GM18909 (cell line): ENCODE measurements around the gene OPCML.

Experiments
- ATAC-seq: cut with Tn5 transposase; IDR thresholded peaks from one replicate; pipeline ENCODE4 v1.9.1; 2021; ENCODE audit warnings: mild to moderate bottlenecking; ENCODE audit not compliant: unreplicated experiment, poor library complexity

The OPCML gene

GRCh38 chr11:133381761-133382130, 150.6 kb downstream of the OPCML start:
- no peak for ATAC-seq

GRCh38 chr11:133366147-133366546, 166.2 kb downstream of the OPCML start:
- no peak for ATAC-seq

- no peak for ATAC-seq
These were observed 169.4 kb downstream of the OPCML start for GRCh38 chr11:133362916-133363315.

GRCh38 chr11:133362156-133362555, 170.1 kb downstream of the OPCML start:
- no peak for ATAC-seq

- no peak for ATAC-seq
These were observed 170.7 kb downstream of the OPCML start for GRCh38 chr11:133361689-133361994.

GRCh38 chr11:133360860-133361688, 171.2 kb downstream of the OPCML start:
- ATAC-seq = no peak

GRCh38 chr11:133355095-133355494, 177.2 kb downstream of the OPCML start:
- no peak for ATAC-seq

- ATAC-seq = no peak
These were observed 178.2 kb downstream of the OPCML start for GRCh38 chr11:133354069-133354468.

GRCh38 chr11:133350045-133350444, 182.3 kb downstream of the OPCML start:
- no peak for ATAC-seq

- no peak for ATAC-seq
These were observed 184.3 kb downstream of the OPCML start for GRCh38 chr11:133347988-133348387.

- ATAC-seq = no peak
These were observed 186.2 kb downstream of the OPCML start for GRCh38 chr11:133346137-133346536.

GRCh38 chr11:133343951-133344350, 188.3 kb downstream of the OPCML start:
- ATAC-seq = no peak

GRCh38 chr11:133339495-133340140, 192.7 kb downstream of the OPCML start:
- ATAC-seq = no peak

- no peak for ATAC-seq
These were observed 193.7 kb downstream of the OPCML start for GRCh38 chr11:133338588-133338987.

- ATAC-seq = no peak
These were observed 194.3 kb downstream of the OPCML start for GRCh38 chr11:133337951-133338418.

- no peak for ATAC-seq
These were observed 195.1 kb downstream of the OPCML start for GRCh38 chr11:133337193-133337592.

GRCh38 chr11:133331031-133331430, 201.3 kb downstream of the OPCML start:
- ATAC-seq = no peak

GRCh38 chr11:133326849-133327248, 205.5 kb downstream of the OPCML start:
- no peak for ATAC-seq

- ATAC-seq = no peak
These were observed 206.0 kb downstream of the OPCML start for GRCh38 chr11:133326332-133326731.

- ATAC-seq = no peak
These were observed 206.6 kb downstream of the OPCML start for GRCh38 chr11:133325711-133326110.

- no peak for ATAC-seq
These were observed 208.9 kb downstream of the OPCML start for GRCh38 chr11:133323354-133323753.

GRCh38 chr11:133318221-133318620, 214.1 kb downstream of the OPCML start:
- no peak for ATAC-seq
